ENCODE measurements around the gene C1GALT1C1L. TPM values are rescaled to one million over a fixed set of nuclear protein-coding genes. Genes with fewer than 3 reads are reported as not detected.

Gene C1GALT1C1L
- total RNA-seq, 1 donor from 2014 or later: not detected

DNA sequence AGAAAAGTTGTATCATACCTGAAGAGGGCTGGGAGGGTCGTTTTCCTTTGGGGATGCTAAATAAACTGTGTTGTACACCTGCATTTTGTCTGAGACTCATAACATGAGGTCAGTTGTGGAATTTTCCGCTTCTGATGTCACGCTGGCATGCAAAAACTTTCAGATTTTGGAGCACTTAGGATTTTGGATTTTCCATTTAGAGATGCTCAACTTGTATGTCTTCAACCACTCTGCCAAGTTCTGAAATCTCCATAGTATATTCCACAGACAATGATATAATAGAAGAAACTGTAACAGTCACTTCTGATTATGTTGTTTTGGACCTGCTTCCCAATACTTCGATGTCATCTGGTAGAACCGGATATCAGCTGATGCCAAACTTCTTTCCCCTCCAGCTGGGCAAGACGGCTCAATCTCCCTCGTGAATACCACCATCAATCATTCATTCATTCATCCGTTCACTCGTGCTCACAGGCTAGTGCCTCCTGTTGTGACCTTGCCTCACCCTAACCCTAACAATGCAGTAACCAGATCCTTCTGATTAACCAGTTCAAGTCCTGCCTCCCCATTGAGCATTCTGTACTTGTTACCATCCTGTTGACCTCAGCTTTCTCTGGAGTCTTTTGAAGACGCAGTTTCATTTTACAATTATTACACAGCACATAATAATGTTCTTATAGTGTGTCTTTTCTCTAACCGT lies 44.5 kb downstream of the C1GALT1C1L start:
- H3K9me3 Mint-ChIP-seq: no peaks in the 10 kb centered on the region
- no peak overlapping the region for H3K4me3 Mint-ChIP-seq
- DNase-seq (ENCODE audit: extremely low spot score, unreplicated experiment): no peak
- H3K36me3 Mint-ChIP-seq: no peaks in the 10 kb centered on the region
- no peak overlapping the region for H3K27ac Mint-ChIP-seq
- H3K4me1 Mint-ChIP-seq (ENCODE audit: unreplicated experiment): peaks cover 13% of the 10 kb centered on the region
- TF ChIP-seq CTCF (conservative IDR thresholded peaks at IDR 0.05): no peak
- H3K27me3 Mint-ChIP-seq: peaks cover 25% of the 10 kb centered on the region

Other genes starting within 250 kb of the C1GALT1C1L start
- 35.6 and 59.8 TPM in 2 replicates for gene THADA, start 80.4 kb downstream of the C1GALT1C1L start, total RNA-seq (ENCODE audit: low replicate concordance)
- 0.81 and 3.5 TPM in 2 replicates for gene PLEKHH2, start 39.2 kb downstream of the C1GALT1C1L start, total RNA-seq (ENCODE audit: low replicate concordance)
- 18.8 and 22.0 TPM in 2 replicates for gene DYNC2LI1, start 97.6 kb upstream of the C1GALT1C1L start, total RNA-seq (ENCODE audit: low replicate concordance)
- 0.10 and 0.36 TPM in 2 replicates for gene ABCG5, start 162.4 kb upstream of the C1GALT1C1L start, total RNA-seq (ENCODE audit: low replicate concordance)
- gene ABCG8, start 162.5 kb upstream of the C1GALT1C1L start, total RNA-seq (ENCODE audit: low replicate concordance): 0.31 TPM in 1 of 2 replicates, not detected in the other

All from type B pancreatic cell (in vitro differentiated cells).